NT2/D1 (cell line): ENCODE data around the gene CABLES1.

Source experiments
- YY1 ChIP-seq: IDR thresholded peaks from 2 replicates; pipeline ENCODE4 v1.6.1; 2011; ENCODE audit not compliant: insufficient read length, insufficient read depth
- ZNF274 ChIP-seq: IDR thresholded peaks from 2 replicates; pipeline ENCODE4 v1.6.1; 2011; ENCODE audit warnings: mild to moderate bottlenecking, low read depth, low read length

DNA sequence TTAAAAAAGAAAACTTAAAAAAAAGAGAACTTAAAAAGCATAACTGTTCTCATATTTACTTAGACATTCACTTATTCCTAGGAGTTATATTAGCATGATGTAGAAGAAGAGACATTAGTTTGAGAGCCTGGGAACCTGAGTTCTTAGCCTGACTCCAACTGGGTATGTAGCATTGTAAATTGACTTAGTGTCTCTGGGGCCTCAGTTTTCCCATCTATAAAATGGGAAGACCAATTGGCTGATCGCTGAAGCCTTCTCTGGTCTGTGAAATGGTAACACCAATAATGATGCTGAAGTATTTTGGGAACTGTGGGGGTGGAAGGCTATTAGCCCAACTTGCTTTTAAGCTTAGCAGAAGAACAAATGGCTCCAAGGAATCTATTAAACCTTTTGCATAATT, 55.9 kb downstream of the CABLES1 start:
- TF ChIP-seq YY1 (no peak), ZNF274 (no peak)
